Activated CD4-positive, CD25-positive, alpha-beta regulatory T cell treated with anti-CD3 and anti-CD28 coated beads, Interleukin-2, amount 50 U/mL, for 24 hours (primary cell): ENCODE results near the gene LRATD1.

Experiments
- ATAC-seq, 2 donors: fragments of 150-1000 bp; cut with Tn5 transposase; one replicate each; pipeline ENCODE4 v1.10.0; 2021; ENCODE audit warnings: mild to moderate bottlenecking in 1 of 2, moderate library complexity in 1 of 2

Gene LRATD1

DNA sequence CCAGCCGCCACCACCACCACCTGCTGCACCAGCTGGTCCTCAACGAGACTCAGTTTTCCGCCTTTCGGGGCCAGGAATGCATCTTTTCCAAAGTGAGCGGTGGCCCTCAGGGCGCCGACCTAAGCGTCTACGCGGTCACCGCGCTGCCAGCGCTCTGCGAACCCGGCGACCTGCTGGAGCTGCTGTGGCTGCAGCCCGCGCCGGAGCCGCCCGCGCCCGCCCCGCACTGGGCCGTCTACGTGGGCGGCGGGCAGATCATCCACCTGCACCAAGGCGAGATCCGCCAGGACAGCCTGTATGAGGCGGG lies 1.6 kb downstream of the LRATD1 start:
- ATAC-seq, result no peak

GRCh38 chr2:14634489-14635390 lies 2.2 kb downstream of the LRATD1 start:
- ATAC-seq, result no peak

- no peak for ATAC-seq
Observed at GRCh38 chr2:14635391-14635871, 2.9 kb downstream of the LRATD1 start.

DNA sequence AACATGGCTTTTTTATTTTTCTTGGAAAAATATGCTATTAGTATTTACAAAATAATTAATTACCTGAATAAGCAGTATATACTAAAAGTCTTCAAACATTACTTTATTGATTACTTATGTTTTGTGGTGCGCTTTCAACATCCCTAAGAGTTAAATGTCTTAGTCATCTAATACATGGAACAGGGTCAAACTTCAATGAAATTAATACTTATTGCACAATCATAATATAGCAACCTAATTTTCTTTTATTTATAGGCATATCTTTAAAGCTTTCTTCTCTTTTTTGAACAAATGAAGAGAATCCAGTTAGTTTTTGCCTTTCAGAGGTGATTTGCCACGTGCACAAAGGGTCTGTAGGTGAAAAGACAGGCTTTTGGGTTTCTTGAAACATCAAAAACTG lies 6.0 kb downstream of the LRATD1 start:
- no peak for ATAC-seq

DNA sequence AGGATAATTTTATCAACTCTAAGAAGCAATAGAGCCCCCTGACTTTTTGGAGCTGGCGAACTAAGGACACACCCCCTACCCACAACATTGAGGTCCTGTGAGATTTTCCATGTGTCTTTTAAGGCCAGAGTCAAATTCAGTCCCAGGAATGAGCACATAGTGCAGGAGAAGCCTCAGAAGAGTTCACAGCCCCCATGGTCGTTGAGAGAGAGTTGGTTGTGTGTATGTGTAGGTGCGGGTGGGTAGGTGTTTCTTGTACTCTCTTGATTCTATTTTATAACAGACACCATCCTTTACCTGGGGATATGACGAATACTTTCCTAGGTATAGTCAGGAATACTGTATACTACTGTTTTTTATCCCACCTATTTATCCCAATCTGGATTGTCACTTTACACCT lies 8.6 kb downstream of the LRATD1 start:
- ATAC-seq, result no peak

GRCh38 chr2:14642499-14642898 lies 10.0 kb downstream of the LRATD1 start:
- no peak for ATAC-seq

- no peak for ATAC-seq
Observed at GRCh38 chr2:14647714-14648113, 15.2 kb downstream of the LRATD1 start.

DNA sequence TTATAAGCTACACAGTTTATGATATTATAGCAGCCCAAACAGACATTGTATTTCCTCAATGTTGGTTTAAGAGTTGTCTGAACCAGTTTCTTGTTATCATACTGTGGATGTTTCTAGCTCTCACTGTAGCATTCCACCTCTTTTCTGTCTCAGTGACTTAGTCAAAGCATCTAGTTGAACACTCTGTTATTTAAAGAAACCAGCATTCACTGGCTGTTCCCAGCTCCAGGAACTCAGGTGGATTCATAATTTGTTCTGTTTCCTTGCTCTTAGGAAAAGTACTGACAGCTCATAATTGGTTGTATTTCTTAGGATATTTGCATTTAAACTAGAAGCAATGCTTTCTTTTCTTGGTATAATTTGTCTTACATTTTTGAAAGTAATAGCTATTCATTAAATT lies 17.5 kb downstream of the LRATD1 start:
- ATAC-seq, result no peak

- no peak for ATAC-seq
Observed at GRCh38 chr2:14654835-14655282, 22.3 kb downstream of the LRATD1 start.

- ATAC-seq, result no peak
Observed at GRCh38 chr2:14656146-14656545, 23.6 kb downstream of the LRATD1 start.

DNA sequence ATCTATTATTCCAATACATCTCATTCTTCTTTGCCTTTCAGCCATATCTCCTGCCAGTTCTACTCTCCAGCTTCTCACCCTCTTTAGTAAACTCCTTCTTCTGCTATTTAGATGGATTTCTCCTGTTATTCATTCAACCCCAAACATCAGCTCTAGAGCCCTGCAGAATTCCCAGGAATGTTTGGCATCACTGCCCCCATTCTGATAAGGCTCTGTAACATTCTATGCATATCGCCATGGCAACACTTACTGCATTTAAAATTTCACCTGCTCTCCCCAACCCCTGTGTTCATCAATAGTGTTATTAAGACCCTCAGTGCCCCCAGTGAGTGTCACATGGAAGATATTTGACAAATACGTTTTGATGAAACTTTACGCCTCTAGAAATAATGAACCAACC lies 28.6 kb downstream of the LRATD1 start:
- no peak for ATAC-seq

GRCh38 chr2:14673351-14673875 lies 40.9 kb downstream of the LRATD1 start:
- ATAC-seq, result no peak

DNA sequence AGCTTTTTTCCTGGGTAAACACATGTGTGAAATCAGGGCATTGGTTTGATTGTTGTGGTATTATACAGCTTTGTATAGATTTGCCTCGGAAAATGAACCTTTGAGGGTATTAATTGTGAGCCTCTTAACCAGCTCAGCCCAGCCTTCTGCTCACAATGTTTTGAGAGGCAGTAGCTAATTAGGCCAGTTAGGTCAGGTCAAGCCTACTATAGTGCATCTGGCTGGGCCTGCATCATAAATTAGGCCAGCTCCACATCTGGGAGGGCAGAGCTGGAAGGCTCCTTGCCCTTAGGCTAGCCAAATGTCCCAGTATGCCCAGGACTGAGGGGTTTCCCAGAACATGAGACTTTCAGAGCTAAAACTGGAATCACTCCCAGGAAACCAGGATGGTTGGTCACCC lies 43.0 kb downstream of the LRATD1 start:
- no peak for ATAC-seq

- no peak for ATAC-seq
Observed at GRCh38 chr2:14676371-14676770, 43.9 kb downstream of the LRATD1 start.

DNA sequence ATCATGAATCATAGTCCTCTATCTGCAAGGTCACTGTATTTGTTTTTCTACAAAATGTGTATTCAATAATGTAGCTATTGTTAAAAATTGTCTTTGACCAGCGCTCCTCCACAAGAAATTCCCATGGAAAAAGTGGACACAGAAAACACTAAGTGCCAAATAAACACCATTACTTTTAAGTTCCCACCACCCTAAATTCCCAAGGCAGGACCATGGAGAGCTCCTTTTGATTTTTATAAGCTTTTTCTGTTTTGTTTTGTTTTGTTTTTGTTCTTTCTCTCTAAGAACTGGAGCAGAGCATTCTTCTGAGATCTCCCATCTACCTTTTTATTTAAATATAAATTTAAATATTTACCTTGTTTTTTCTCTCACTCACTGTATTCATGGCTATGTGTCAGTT lies 44.5 kb downstream of the LRATD1 start:
- no peak for ATAC-seq

GRCh38 chr2:14678761-14679160 lies 46.2 kb downstream of the LRATD1 start:
- no peak for ATAC-seq

GRCh38 chr2:14681608-14682007 lies 49.1 kb downstream of the LRATD1 start:
- ATAC-seq, result no peak
